Skin of body (tissue), 3 donors: ENCODE measurements around the gene MRPL55. TPM values are rescaled to one million over a fixed set of nuclear protein-coding genes. Genes with fewer than 3 reads are reported as not detected.

Source experiments
- DNase-seq: peaks from one replicate; lab custom pipeline; 2025; lab: John Stamatoyannopoulos, UW
- small RNA-seq: library from RNA; depleted of rRNA; stranded (forward); fragments of <200 nt; gene quantifications from one replicate; pipeline ENCODE3, GENCODE V24; 2014; ENCODE audit warnings: low replicate concordance
- total RNA-seq: library from RNA; depleted of rRNA; stranded (reverse); fragments of >200 nt; gene quantifications from one replicate; pipeline ENCODE4 v1.2.3, GENCODE V29; 2014

MRPL55 gene
- total RNA-seq, 1 donor from 2014 or later = 30.7 TPM

DNA sequence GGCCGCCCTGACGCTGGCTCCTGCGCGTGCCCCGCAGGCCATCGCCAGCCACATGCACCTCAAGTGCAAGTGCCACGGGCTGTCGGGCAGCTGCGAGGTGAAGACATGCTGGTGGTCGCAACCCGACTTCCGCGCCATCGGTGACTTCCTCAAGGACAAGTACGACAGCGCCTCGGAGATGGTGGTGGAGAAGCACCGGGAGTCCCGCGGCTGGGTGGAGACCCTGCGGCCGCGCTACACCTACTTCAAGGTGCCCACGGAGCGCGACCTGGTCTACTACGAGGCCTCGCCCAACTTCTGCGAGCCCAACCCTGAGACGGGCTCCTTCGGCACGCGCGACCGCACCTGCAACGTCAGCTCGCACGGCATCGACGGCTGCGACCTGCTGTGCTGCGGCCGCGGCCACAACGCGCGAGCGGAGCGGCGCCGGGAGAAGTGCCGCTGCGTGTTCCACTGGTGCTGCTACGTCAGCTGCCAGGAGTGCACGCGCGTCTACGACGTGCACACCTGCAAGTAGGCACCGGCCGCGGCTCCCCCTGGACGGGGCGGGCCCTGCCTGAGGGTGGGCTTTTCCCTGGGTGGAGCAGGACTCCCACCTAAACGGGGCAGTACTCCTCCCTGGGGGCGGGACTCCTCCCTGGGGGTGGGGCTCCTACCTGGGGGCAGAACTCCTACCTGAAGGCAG lies 50.0 kb downstream of the MRPL55 start:
- no peak for DNase-seq

DNA sequence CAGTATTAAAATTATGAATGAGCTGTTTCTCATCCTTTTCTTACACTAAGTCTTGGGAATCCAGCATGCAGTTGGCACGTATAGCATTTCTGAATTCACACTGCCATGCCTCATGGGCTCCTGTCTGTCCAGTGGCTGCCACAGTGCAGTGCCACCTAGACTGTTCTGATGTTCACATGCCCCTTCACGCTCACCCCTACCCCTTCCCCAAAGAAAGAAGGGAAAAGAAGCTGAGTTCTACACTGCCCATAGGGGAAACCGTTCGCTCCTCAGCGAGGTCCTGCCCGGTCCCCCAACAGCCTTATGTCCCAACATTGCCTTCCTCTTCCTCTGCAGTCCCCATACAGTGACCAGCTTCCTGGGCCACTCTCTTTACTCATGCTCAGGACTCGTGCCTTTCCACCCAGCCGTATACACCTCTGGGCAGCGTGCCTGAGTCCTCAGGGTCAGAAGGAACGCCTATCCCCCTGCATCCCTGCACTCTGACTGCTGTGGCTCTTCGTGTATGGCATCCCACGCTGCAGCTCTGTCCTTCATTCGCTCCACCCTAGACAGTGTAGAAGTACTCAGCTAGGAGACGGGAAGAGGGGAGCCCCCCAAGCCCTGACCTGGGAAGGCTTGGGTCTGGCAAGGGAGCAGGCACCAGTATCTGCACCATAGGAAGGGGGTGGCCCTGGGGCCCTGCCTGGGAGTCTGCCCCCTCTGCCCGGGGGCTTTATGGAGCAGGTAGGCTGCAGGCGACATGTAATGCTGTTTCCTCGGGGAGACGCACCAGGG lies 50.7 kb downstream of the MRPL55 start:
- no peak for DNase-seq

Small RNA genes lying within 50 kb of the gene (small RNA-seq; reads per million reads assigned to genes)
- gene AL359510.1 = not detected

Other genes starting within 250 kb of the MRPL55 start
- gene WNT9A, start 161.4 kb downstream of the MRPL55 start, total RNA-seq = 1.5 TPM
- 0.39 TPM for gene WNT3A, start 102.3 kb downstream of the MRPL55 start, total RNA-seq
- 120 TPM for gene ARF1, start 26.6 kb downstream of the MRPL55 start, total RNA-seq
- gene C1orf35, start 6.0 kb downstream of the MRPL55 start, total RNA-seq = 5.8 TPM
- 146 TPM for gene GUK1, start 31.0 kb upstream of the MRPL55 start, total RNA-seq
- 1.2 TPM for gene GJC2, start 40.6 kb upstream of the MRPL55 start, total RNA-seq
- gene IBA57, start 56.5 kb upstream of the MRPL55 start, total RNA-seq = 5.0 TPM
- 79.3 TPM for gene OBSCN, start 98.7 kb upstream of the MRPL55 start, total RNA-seq